ENCODE measurements around the gene CYP24A1.

Gene CYP24A1

GRCh38 chr20:54168961-54169862 is 4.6 kb downstream of the CYP24A1 start:
- H4K20me1 ChIP-seq (ENCODE audit: control insufficient read depth, insufficient read depth, low read depth, low read length), result no peaks in the 10 kb centered on the region
- H3K4me3 ChIP-seq (ENCODE audit: low read length), result no peak overlapping the region
- no peaks in the 10 kb centered on the region for H3F3A ChIP-seq (ENCODE audit: control insufficient read depth, insufficient read depth)
- H3K79me2 ChIP-seq (ENCODE audit: control insufficient read depth, low read length), result no peaks in the 10 kb centered on the region
- no peak for TF ChIP-seq EZH2phosphoT487 (IDR thresholded peaks at IDR 0.05; ENCODE audit: borderline replicate concordance, low read length)
- no peak for TF ChIP-seq CTCF (IDR thresholded peaks at IDR 0.05; ENCODE audit: low read depth, low read length, poor library complexity, severe bottlenecking)
- peaks cover 13% of the 10 kb centered on the region; the same call in 1 of the 2 replicates for H3K27me3 ChIP-seq (ENCODE audit: control insufficient read depth, low read length)
- H3K4me2 ChIP-seq (ENCODE audit: low read length), result no peak overlapping the region
- H3K27ac ChIP-seq (ENCODE audit: low read depth, low read length), result no peak overlapping the region
- H3K9me3 ChIP-seq (ENCODE audit: control insufficient read depth, insufficient read depth, low read length), result no peaks in the 10 kb centered on the region
- H3K4me1 ChIP-seq (ENCODE audit: control insufficient read depth, low read length), result no peaks in the 10 kb centered on the region
- no peaks in the 10 kb centered on the region for H3K9me2 ChIP-seq (replicated peaks; ENCODE audit: control insufficient read depth, low read length)
- H3K36me3 ChIP-seq (ENCODE audit: control insufficient read depth, low read length), result no peaks in the 10 kb centered on the region

- no peak overlapping the region for H3K4me3 ChIP-seq (ENCODE audit: low read length)
- H3K27me3 ChIP-seq (ENCODE audit: control insufficient read depth, low read length), result peaks cover 13% of the 10 kb centered on the region; the same call in 1 of the 2 replicates
- no peaks in the 10 kb centered on the region for H3K79me2 ChIP-seq (ENCODE audit: control insufficient read depth, low read length)
- no peak overlapping the region for H3K4me2 ChIP-seq (ENCODE audit: low read length)
- no peaks in the 10 kb centered on the region for H3K9me2 ChIP-seq (replicated peaks; ENCODE audit: control insufficient read depth, low read length)
- TF ChIP-seq CTCF (IDR thresholded peaks at IDR 0.05; ENCODE audit: low read depth, low read length, poor library complexity, severe bottlenecking), result no peak
- no peaks in the 10 kb centered on the region for H3K9me3 ChIP-seq (ENCODE audit: control insufficient read depth, insufficient read depth, low read length)
- H3K4me1 ChIP-seq (ENCODE audit: control insufficient read depth, low read length), result no peaks in the 10 kb centered on the region
- H3F3A ChIP-seq (ENCODE audit: control insufficient read depth, insufficient read depth), result no peaks in the 10 kb centered on the region
- no peaks in the 10 kb centered on the region for H3K36me3 ChIP-seq (ENCODE audit: control insufficient read depth, low read length)
- no peaks in the 10 kb centered on the region for H4K20me1 ChIP-seq (ENCODE audit: control insufficient read depth, insufficient read depth, low read depth, low read length)
- H3K27ac ChIP-seq (ENCODE audit: low read depth, low read length), result no peak overlapping the region
Measured at GRCh38 chr20:54167909-54168872, 5.6 kb downstream of the CYP24A1 start.

- H3K4me3 ChIP-seq (ENCODE audit: low read length), result no peak overlapping the region
- H3K4me1 ChIP-seq (ENCODE audit: control insufficient read depth, low read length), result no peaks in the 10 kb centered on the region
- H3K36me3 ChIP-seq (ENCODE audit: control insufficient read depth, low read length), result no peaks in the 10 kb centered on the region
- no peaks in the 10 kb centered on the region for H4K20me1 ChIP-seq (ENCODE audit: control insufficient read depth, insufficient read depth, low read depth, low read length)
- no peak overlapping the region for H3K27ac ChIP-seq (ENCODE audit: low read depth, low read length)
- no peaks in the 10 kb centered on the region for H3K9me3 ChIP-seq (ENCODE audit: control insufficient read depth, insufficient read depth, low read length)
- TF ChIP-seq CTCF (IDR thresholded peaks at IDR 0.05; ENCODE audit: low read depth, low read length, poor library complexity, severe bottlenecking), result no peak
- TF ChIP-seq EZH2phosphoT487 (IDR thresholded peaks at IDR 0.05; ENCODE audit: borderline replicate concordance, low read length), result no peak
- no peaks in the 10 kb centered on the region for H3K9me2 ChIP-seq (replicated peaks; ENCODE audit: control insufficient read depth, low read length)
- no peak overlapping the region for H3K4me2 ChIP-seq (ENCODE audit: low read length)
- H3F3A ChIP-seq (ENCODE audit: control insufficient read depth, insufficient read depth), result no peaks in the 10 kb centered on the region
- no peaks in the 10 kb centered on the region for H3K79me2 ChIP-seq (ENCODE audit: control insufficient read depth, low read length)
- H3K27me3 ChIP-seq (ENCODE audit: control insufficient read depth, low read length), result peaks cover 13% of the 10 kb centered on the region; the same call in 1 of the 2 replicates
Measured at GRCh38 chr20:54166987-54167662, 6.7 kb downstream of the CYP24A1 start.
